Stimulated activated CD4-positive, alpha-beta T cell treated with anti-CD3 and anti-CD28 coated beads, TNF-alpha, amount 100 ng/mL, for 1 hour (primary cell): ENCODE results near the gene GRN.
"Not testable (repeated sequence)": the region's sequence is repeated elsewhere in the genome, so short reads cannot be mapped to it uniquely, and the experiment has no call there.

ENCODE experiments used
- DNase-seq, 3 donors: peaks; one replicate each; pipeline ENCODE4 v3.0.0-alpha.2; 2020; ENCODE audit warnings: low read depth in 3 of 3, low spot score in 1 of 3

Gene GRN

GRCh38 chr17:44321246-44322120 is 23.6 kb upstream of the GRN start:
- no peak for DNase-seq

- DNase-seq = no peak
Measured at GRCh38 chr17:44322236-44322895, 22.7 kb upstream of the GRN start.

- no peak for DNase-seq
Measured at GRCh38 chr17:44323359-44324091, 21.6 kb upstream of the GRN start.

GRCh38 chr17:44324092-44324570 is 21.0 kb upstream of the GRN start:
- no peak for DNase-seq

GRCh38 chr17:44324571-44325275 is 20.4 kb upstream of the GRN start, which contains the start of gene SLC25A39:
Gene SLC25A39, minus strand, starts transcription at chr17:44324823. Its CDS starts 1,261 bp downstream, at chr17:44323562.
- peak; percentile 88 to 94 (median 89) for DNase-seq

GRCh38 chr17:44326861-44327444 is 18.1 kb upstream of the GRN start:
- DNase-seq = peak; percentile 80 to 93 (median 85)

DNA sequence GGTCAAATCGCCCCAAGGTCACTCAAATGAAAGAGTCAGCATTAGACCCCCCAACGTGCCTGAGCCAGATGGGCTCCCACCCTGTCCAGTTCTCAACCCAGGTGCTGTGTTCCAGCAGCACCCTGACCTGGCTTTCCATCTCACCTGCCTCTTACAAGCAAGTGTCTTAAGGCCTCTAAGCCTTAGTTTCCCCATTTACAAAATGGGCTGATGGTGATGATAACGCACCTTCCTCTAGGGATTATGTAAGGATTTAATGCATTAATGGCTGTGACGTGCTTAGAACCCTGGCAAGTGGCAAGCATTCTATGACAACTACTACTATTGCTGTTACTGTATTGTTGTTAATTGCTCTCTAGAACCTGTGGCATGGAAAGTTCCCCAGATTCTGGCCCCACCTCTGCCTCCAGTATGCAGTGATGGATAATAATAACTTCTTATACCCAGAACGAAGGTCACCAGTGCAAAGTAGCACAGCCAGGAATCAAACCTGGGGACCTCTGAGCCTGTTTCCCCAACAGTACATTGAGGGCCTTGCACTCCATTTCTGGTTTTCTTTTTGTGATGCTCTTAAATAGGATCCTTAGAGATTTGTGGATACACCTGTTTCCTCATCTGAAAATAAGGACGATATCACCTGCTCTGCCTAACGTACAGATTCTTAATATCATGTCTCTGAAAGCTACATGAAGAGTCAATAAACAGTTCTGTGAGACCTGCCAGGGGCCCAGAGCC is 17.2 kb upstream of the GRN start:
- DNase-seq = no peak

GRCh38 chr17:44329516-44329915 is 15.6 kb upstream of the GRN start:
- DNase-seq = not testable (repeated sequence)

DNA sequence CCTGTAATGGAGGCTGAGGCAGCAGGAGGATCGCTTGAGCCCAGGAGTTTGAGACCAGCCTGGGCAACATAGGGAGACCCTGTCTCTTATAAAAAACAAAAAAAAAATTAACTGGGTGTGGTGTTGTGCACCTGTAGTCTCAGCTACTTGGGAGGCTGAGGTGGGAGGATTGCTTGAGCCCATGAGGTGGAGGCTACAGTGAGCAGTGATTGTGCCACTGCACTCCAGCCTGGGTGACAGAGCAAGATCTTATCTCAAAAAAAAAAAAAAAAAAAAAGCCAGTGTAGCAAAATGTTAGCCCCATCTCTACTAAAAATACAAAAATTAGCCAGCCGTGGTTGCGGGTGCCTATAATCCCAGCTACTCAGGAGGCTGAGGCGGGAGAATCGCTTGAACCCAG is 14.8 kb upstream of the GRN start:
- not testable (repeated sequence) for DNase-seq

DNA sequence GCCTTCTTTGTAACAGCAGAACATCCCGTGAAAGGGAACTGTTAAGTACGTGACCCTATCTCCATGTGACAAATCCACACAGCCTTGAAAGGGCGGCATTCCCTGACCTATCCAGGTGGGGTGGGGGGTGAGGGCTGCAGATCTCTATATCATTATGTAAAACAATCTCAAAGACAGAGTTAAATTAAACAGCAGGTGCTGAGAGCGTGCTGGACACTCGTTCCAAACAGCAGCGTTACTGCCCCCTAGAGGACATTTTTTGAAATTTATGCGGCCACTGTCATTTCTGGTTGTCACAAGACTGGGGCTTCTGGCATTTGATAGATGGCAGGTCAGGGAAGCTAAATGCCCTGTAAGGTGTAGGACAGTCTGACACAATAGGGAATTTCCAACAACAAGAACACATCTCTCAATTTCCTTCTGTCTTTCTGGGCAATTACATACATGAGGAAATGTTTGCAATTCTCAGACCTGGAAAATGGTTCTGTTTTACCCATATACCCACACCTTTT is 13.8 kb upstream of the GRN start:
- peak in 1 of 3 donors; percentile 45 for DNase-seq

- DNase-seq = no peak
Measured at GRCh38 chr17:44333371-44333770, 11.7 kb upstream of the GRN start.

GRCh38 chr17:44334315-44334714 is 10.8 kb upstream of the GRN start:
- no peak for DNase-seq

- DNase-seq = no peak
Measured at GRCh38 chr17:44334727-44335126, 10.4 kb upstream of the GRN start.

DNA sequence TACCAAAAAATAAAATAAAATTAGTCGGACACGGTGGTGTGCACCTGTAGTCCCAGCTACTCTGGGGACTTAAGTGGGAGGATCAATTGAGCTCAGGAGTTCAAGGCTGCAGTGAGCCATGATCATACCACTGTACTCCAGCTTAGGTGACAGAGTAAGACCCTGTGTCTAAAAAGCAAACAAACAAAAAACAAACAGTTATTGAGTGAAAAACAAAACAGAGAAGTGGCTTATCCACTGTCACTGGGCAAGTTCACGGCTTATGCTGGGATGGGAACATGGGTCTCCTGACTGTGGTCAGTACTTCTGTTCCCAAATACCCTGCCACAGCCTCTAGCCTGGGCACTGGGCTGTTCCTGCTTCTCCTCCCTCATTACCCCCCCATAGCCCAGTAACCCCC is 9.5 kb upstream of the GRN start:
- no peak for DNase-seq

DNA sequence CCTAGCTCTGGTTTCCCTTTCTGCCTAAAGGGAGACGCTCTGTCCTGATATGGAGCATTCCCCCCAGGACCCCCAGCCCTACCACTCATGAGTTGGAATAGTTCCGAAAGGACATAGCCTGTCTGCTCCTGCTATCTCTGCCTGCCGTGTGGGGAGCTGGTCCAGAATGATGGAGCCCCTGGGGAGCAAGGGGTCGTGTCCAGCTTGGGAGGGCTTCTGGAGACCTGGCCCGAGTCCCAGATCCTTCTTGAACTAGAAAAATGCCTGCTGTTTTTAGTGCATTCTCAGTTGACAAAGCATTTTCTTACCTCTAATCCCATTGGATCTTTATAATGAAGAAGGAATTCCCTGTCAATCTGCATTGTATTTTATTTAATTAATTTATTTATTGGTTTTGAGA is 9.1 kb upstream of the GRN start:
- DNase-seq = no peak

GRCh38 chr17:44338702-44339101 is 6.4 kb upstream of the GRN start:
- DNase-seq = no peak

GRCh38 chr17:44340553-44340952 is 4.5 kb upstream of the GRN start:
- DNase-seq = not testable (repeated sequence)

- DNase-seq = no peak
Measured at GRCh38 chr17:44343510-44344209, 1.4 kb upstream of the GRN start.

DNA sequence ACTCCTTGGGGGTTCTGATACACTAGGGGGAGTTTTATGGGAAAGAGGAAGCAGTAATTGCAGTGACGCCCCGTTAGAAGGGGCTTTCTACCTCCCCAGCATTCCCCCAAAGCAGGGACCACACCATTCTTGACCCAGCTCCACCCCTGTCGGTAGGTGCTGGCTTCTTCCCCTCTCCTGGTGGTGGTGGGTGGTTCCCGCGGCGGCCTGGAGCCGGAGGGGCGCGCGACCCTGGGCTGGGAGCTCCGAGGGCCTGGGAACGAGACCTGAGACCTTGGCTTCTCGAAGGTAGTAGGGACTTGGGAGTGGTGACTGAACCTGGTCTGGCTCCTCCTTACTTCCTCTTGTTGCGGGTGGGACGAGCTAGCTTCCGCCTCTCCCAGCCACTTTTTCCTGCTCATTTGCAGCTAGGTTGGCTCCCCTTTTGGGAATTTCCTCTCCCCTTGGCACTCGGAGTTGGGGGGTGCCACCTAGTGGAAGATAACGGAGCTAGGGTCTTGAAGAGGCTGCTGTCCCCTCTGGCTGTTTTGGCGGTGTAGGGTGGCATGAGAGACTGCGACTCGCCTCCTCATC is 438 bp downstream of the GRN start:
- no peak for DNase-seq
